K562 (cell line): Measurements from ENCODE around the gene POLR2H. TPM values are rescaled to one million over a fixed set of nuclear protein-coding genes. Genes with fewer than 3 reads are reported as not detected.

ENCODE experiments used
- BHLHE40 ChIP-seq: IDR thresholded peaks from 2 replicates; pipeline ENCODE4 v1.6.1; 2011; ENCODE audit warnings: low read length, improper control_type of control experiment
- CCAR2 ChIP-seq: fragments of 200-400 bp; formaldehyde crosslinking; IDR thresholded peaks from 2 replicates; pipeline ENCODE4 v1.6.1; 2017; ENCODE audit warnings: mild to moderate bottlenecking, low read depth, low read length
- NFIC ChIP-seq: fragments of 450-650 bp; IDR thresholded peaks from 2 replicates; pipeline ENCODE4 v1.6.1; 2017; ENCODE audit warnings: mild to moderate bottlenecking, inconsistent platforms
- NR4A1 ChIP-seq, 2 experiments: fragments of 250-450 bp in 1 of 2; fragments of 450-650 bp in 1 of 2; sonication (Bioruptor Pico) in 1 of 2; IDR thresholded peaks; 2 replicates each; pipeline versions ENCODE4 v1.4.0 to v1.6.1; 2016 to 2020; ENCODE audit warnings: mild to moderate bottlenecking in 2 of 2, missing compliant biosample characterization in 1 of 2, missing genetic modification characterization in 1 of 2, moderate library complexity in 1 of 2
- RBM15 ChIP-seq: fragments of 200-400 bp; formaldehyde crosslinking; IDR thresholded peaks from 2 replicates; pipeline ENCODE4 v1.6.1; 2018; ENCODE audit warnings: mild to moderate bottlenecking, low read length, moderate library complexity; ENCODE audit not compliant: insufficient read depth
- SIN3A ChIP-seq, 2 experiments: fragments of 150-350 bp in 1 of 2; IDR thresholded peaks; 2 replicates each; pipeline ENCODE4 v1.6.1; 2011 to 2016; ENCODE audit warnings: borderline replicate concordance in 2 of 2, low read depth in 2 of 2, low read length in 2 of 2, mild to moderate bottlenecking in 2 of 2, moderate library complexity in 2 of 2; ENCODE audit not compliant: control insufficient read depth in 1 of 2
- SMARCC2 ChIP-seq: fragments of 450-650 bp; IDR thresholded peaks from 2 replicates; pipeline ENCODE4 v1.6.1; 2017; ENCODE audit warnings: antibody characterized with exemption, moderate library complexity, mild to moderate bottlenecking, low read depth
- TBP ChIP-seq: optimal IDR thresholded peaks from 2 replicates; pipeline ENCODE3; 2011; ENCODE audit warnings: low read depth, low read length, improper control_type of control experiment
- ZFX ChIP-seq: sonication (generic); formaldehyde crosslinking; IDR thresholded peaks from 2 replicates; pipeline ENCODE4 v1.8.0; 2022; ENCODE audit warnings: mild to moderate bottlenecking, missing genetic modification reagents, moderate library complexity
- polyA plus RNA-seq, 8 experiments: library from polyadenylated mRNA; depleted of rRNA in 4 of 8; stranded (reverse) in 5 of 8; unstranded in 3 of 8; fragments of >200 nt; fragmentation: Nextera tagmentation in 2 of 8; fragmentation: Illumina TruSeq in 1 of 8; extraction: Ambion mirVana in 2 of 8; extraction: Trizol in 1 of 8; gene quantifications; 2 replicates each; pipeline versions ENCODE4 v1.2.1 to v1.2.3, GENCODE V29; 2011 to 2014; ENCODE audit warnings: inconsistent platforms in 1 of 8, missing spikeins in 1 of 8
- total RNA-seq, 7 experiments: library from RNA; depleted of rRNA in 6 of 7; stranded (reverse); fragments of >200 nt in 6 of 7; fragmentation: Illumina TruSeq in 2 of 7; extraction: Trizol in 2 of 7; gene quantifications; 2 replicates each; pipeline versions ENCODE4 v1.2.1 to v1.2.3, GENCODE V29; 2011 to 2021; ENCODE audit warnings: low replicate concordance in 1 of 7
- TF ChIP-seq, protein P1 (sequence below): sonication (generic); formaldehyde crosslinking; IDR thresholded peaks from 2 replicates; pipeline ENCODE4 v1.4.0; 2020; ENCODE audit warnings: mild to moderate bottlenecking, missing genetic modification reagents
- TF ChIP-seq, protein P2 (sequence below), 2 experiments: fragments of 450-650 bp; conservative IDR thresholded peaks; 2 replicates each; pipeline ENCODE4 v1.6.1; 2017; ENCODE audit warnings: mild to moderate bottlenecking in 2 of 2, moderate library complexity in 2 of 2

The POLR2H gene
- total and polyA plus RNA-seq, 9 of the 15 experiments (the other 6 are each of a cell fraction or from before 2014, with no cell fraction given): 128 to 512 (median 220) TPM

DNA sequence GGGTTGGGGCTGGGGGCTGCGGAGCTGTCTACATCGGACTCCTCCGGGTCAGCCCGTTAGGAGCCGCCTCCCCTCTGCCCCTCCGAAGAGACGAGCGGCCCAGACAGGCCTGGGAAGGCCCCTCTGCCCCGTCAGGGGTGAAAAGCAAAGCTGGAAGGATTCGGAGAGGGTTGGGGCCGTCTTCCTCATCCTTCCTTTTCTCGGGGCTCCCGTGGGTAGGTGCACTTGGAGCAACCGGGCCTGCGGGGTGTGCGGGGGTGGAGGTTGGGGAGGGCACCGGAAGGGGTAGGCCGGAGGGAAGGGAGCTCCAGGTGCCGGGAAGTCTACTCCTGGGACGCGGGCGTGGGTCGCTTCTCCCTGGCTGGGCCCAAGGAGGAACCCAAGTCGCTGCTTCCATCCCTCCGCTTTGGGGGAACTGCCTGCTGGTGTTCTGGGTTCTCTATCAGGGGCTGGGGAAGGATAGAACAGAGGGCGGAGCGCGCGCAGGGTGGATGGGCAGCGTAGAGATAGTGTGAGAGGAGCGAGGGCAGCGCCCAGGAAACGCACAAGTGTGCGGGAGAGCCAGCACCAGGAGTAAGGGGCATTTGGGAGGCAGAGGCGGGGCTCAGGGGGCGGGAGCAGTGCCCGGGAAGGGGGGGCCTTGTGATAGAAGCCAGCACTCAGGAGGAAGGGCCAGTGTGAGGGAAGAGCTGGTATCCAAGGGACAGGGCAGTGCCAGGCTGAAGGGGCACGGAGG, 590 bp downstream of the POLR2H start (continued):
- TF ChIP-seq BHLHE40 (no peak), NFIC (no peak; the same call in 1 of the 2 replicates), SMARCC2 (no peak), RBM15 (no peak), SIN3A (IDR thresholded peaks at IDR 0.05; ENCODE audit: borderline replicate concordance in 2 of 2, control insufficient read depth in 1 of 2, low read depth in 2 of 2, low read length in 2 of 2) (no peak; a peak in 1 of 4 replicates), NR4A1 (CRISPR knock-in tag; IDR thresholded peaks at IDR 0.05) (peak; percentile 18; the same call in 1 of the 2 replicates), NR4A1 (tag; IDR thresholded peaks at IDR 0.05) (no peak), ZFX (CRISPR knock-in tag) (peak; percentile 81), CCAR2 (no peak), TBP (peak; percentile 43)
- TF ChIP-seq, protein P1, sequence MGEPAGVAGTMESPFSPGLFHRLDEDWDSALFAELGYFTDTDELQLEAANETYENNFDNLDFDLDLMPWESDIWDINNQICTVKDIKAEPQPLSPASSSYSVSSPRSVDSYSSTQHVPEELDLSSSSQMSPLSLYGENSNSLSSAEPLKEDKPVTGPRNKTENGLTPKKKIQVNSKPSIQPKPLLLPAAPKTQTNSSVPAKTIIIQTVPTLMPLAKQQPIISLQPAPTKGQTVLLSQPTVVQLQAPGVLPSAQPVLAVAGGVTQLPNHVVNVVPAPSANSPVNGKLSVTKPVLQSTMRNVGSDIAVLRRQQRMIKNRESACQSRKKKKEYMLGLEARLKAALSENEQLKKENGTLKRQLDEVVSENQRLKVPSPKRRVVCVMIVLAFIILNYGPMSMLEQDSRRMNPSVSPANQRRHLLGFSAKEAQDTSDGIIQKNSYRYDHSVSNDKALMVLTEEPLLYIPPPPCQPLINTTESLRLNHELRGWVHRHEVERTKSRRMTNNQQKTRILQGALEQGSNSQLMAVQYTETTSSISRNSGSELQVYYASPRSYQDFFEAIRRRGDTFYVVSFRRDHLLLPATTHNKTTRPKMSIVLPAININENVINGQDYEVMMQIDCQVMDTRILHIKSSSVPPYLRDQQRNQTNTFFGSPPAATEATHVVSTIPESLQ (CRISPR knock-in tag): no peak
- TF ChIP-seq, protein P2, sequence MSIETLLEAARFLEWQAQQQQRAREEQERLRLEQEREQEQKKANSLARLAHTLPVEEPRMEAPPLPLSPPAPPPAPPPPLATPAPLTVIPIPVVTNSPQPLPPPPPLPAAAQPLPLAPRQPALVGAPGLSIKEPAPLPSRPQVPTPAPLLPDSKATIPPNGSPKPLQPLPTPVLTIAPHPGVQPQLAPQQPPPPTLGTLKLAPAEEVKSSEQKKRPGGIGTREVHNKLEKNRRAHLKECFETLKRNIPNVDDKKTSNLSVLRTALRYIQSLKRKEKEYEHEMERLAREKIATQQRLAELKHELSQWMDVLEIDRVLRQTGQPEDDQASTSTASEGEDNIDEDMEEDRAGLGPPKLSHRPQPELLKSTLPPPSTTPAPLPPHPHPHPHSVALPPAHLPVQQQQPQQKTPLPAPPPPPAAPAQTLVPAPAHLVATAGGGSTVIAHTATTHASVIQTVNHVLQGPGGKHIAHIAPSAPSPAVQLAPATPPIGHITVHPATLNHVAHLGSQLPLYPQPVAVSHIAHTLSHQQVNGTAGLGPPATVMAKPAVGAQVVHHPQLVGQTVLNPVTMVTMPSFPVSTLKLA (conservative IDR thresholded peaks at IDR 0.05): peak; percentile 1 to 72; a peak in 1 of 4 replicates
